Trophoblast cell (in vitro differentiated cells and primary cell): ENCODE measurements around the gene ANKRD6.
A peak's percentile ranks its signal among the peaks of the same experiment; 100 is the strongest.

Experiments used
- DNase-seq, 2 donors: peaks; one replicate each; pipeline ENCODE4 v3.0.0-alpha.2; 2016
- H2AFZ ChIP-seq: 2 replicates; pipeline ENCODE4 v1.6.1; 2013; ENCODE audit warnings: low read length, moderate library complexity, mild to moderate bottlenecking; ENCODE audit not compliant: insufficient read depth, poor library complexity
- H2AK5ac ChIP-seq: 2 replicates; pipeline ENCODE4 v1.6.1; 2013; ENCODE audit warnings: mild to moderate bottlenecking, low read length
- H2BK120ac ChIP-seq: 2 replicates; pipeline ENCODE4 v1.6.1; 2013; ENCODE audit warnings: low read length, mild to moderate bottlenecking, moderate library complexity; ENCODE audit not compliant: insufficient read depth, poor library complexity
- H2BK12ac ChIP-seq: 2 replicates; pipeline ENCODE4 v1.6.1; 2013; ENCODE audit warnings: mild to moderate bottlenecking, low read length, moderate library complexity
- H2BK5ac ChIP-seq: 2 replicates; pipeline ENCODE4 v1.6.1; 2013; ENCODE audit warnings: low read length, low read depth, moderate library complexity, mild to moderate bottlenecking; ENCODE audit not compliant: poor library complexity
- H3K14ac ChIP-seq: 2 replicates; pipeline ENCODE4 v1.6.1; 2013; ENCODE audit warnings: mild to moderate bottlenecking, low read length
- H3K18ac ChIP-seq: 2 replicates; pipeline ENCODE4 v1.6.1; 2013; ENCODE audit warnings: mild to moderate bottlenecking, low read length
- H3K23ac ChIP-seq: 2 replicates; pipeline ENCODE4 v1.6.1; 2013; ENCODE audit warnings: low read length
- H3K27ac ChIP-seq: 2 replicates; pipeline ENCODE4 v1.5.1; 2013; ENCODE audit warnings: low read depth, mild to moderate bottlenecking, inconsistent platforms, low read length, moderate library complexity
- H3K27me3 ChIP-seq: 2 replicates; pipeline ENCODE4 v1.6.1; 2013; ENCODE audit warnings: inconsistent platforms, mild to moderate bottlenecking, low read length, moderate library complexity; ENCODE audit not compliant: insufficient read depth
- H3K36me3 ChIP-seq, 2 experiments: 1 replicate in 1 of 2; 2 replicates in 1 of 2; pipeline ENCODE4 v1.6.1; 2013; ENCODE audit warnings: low read length in 2 of 2, mild to moderate bottlenecking in 2 of 2, moderate library complexity in 1 of 2; ENCODE audit not compliant: insufficient read depth in 2 of 2, control insufficient read depth in 1 of 2
- H3K4ac ChIP-seq: 2 replicates; pipeline ENCODE4 v1.6.1; 2013; ENCODE audit warnings: low read depth, mild to moderate bottlenecking, low read length, moderate library complexity
- H3K4me1 ChIP-seq, 2 experiments: 1 replicate in 1 of 2; 2 replicates in 1 of 2; pipeline ENCODE4 v1.6.1; 2013; ENCODE audit warnings: low read length in 2 of 2, mild to moderate bottlenecking in 2 of 2, moderate library complexity in 1 of 2; ENCODE audit not compliant: insufficient read depth in 2 of 2, control insufficient read depth in 1 of 2
- H3K4me2 ChIP-seq: 2 replicates; pipeline ENCODE4 v1.6.1; 2013; ENCODE audit warnings: inconsistent platforms, mild to moderate bottlenecking, low read length, moderate library complexity
- H3K4me3 ChIP-seq: 2 replicates; pipeline ENCODE4 v1.5.1; 2013; ENCODE audit warnings: mild to moderate bottlenecking, low read depth, low read length, inconsistent platforms
- H3K79me1 ChIP-seq: one replicate; pipeline ENCODE4 v1.6.1; 2013; ENCODE audit warnings: low read length
- H3K79me2 ChIP-seq: 2 replicates; pipeline ENCODE4 v1.6.1; 2013; ENCODE audit warnings: low read length, mild to moderate bottlenecking; ENCODE audit not compliant: control insufficient read depth, insufficient read depth, poor library complexity
- H3K9ac ChIP-seq: 2 replicates; pipeline ENCODE4 v1.6.1; 2013; ENCODE audit warnings: mild to moderate bottlenecking, low read length
- H3K9me3 ChIP-seq: 2 replicates; pipeline ENCODE4 v1.6.1; 2013; ENCODE audit warnings: low read depth, mild to moderate bottlenecking, control low read depth, inconsistent platforms, low read length; ENCODE audit not compliant: insufficient read depth
- H4K12ac ChIP-seq: 2 replicates; pipeline ENCODE4 v1.6.1; 2013; ENCODE audit warnings: low read depth, mild to moderate bottlenecking, low read length, moderate library complexity
- H4K8ac ChIP-seq: 2 replicates; pipeline ENCODE4 v1.6.1; 2013; ENCODE audit warnings: low read depth, mild to moderate bottlenecking, low read length, moderate library complexity
- H4K91ac ChIP-seq: one replicate; pipeline ENCODE4 v1.6.1; 2013; ENCODE audit warnings: low read depth, mild to moderate bottlenecking, low read length, moderate library complexity
- WGBS: extraction: QIAGEN DNeasy Blood & Tissue Kit; methylation state at CpG from one replicate; pipeline ENCODE4 v1.1.7; 2013; ENCODE audit warnings: missing lambda C conversion rate; ENCODE audit not compliant: insufficient read length, insufficient coverage; ENCODE audit errors: extremely low coverage; 5-methylcytosine and 5-hydroxymethylcytosine counted together

ANKRD6 gene

DNA sequence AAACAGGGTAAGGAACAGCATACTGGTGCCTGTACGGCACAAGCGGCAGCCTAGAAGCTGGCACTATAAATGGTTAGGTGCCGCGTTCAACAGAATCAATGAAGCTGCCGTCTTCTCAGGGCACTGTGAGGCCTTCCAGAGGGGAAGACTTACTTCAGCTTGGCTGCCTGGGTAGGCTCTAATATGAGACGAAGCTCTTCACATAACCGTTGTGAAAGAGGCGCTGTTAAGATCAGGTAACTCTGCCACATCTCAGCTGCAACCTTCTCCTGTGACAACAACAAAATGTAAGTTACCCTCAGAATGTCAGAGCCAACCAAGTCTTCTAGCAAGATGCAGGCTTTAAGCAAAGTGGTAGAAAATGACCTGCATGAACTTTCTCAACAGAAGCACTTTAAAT is 217.6 kb downstream of the ANKRD6 start:
- Histone ChIP-seq H3K9ac (no peak overlapping the region), H3K27me3 (no peaks in the 10 kb centered on the region), H3K18ac (no peak overlapping the region), H3K4ac (no peak overlapping the region), H3K27ac (no peak overlapping the region), H4K12ac (no peak overlapping the region), H3K4me3 (no peak overlapping the region), H4K91ac (no peak overlapping the region), H2AK5ac (no peak overlapping the region), H4K8ac (no peak overlapping the region), H3K79me1 (no peaks in the 10 kb centered on the region), H2BK120ac (no peak overlapping the region), H2BK12ac (no peak overlapping the region), H3K9me3 (no peaks in the 10 kb centered on the region), H3K4me1 (peaks cover 0 to 1% of the 10 kb centered on the region in 2 experiments), H3K23ac (no peak overlapping the region), H3K4me2 (no peak overlapping the region), H2BK5ac (no peak overlapping the region), H2AFZ (no peak overlapping the region), H3K36me3 (peaks cover 9 to 22% of the 10 kb centered on the region in 2 experiments), H3K79me2 (no peaks in the 10 kb centered on the region), H3K14ac (no peak overlapping the region)
- peak in 1 of 2 donors; percentile 41 for DNase-seq
- no CpG with 5 or more reads among the region's 8 CpGs for WGBS

GRCh38 chr6:89655122-89655521 is 222.2 kb downstream of the ANKRD6 start:
- no peaks in the 10 kb centered on the region for H3K27me3 ChIP-seq
- peak; percentile 15 to 73 for DNase-seq
- H3K9me3 ChIP-seq: no peaks in the 10 kb centered on the region
- H2BK120ac ChIP-seq: no peak overlapping the region
- no peaks in the 10 kb centered on the region for H3K79me2 ChIP-seq
- no peak overlapping the region for H4K12ac ChIP-seq
- H2AK5ac ChIP-seq: no peak overlapping the region
- no peak overlapping the region for H3K4me3 ChIP-seq
- H2AFZ ChIP-seq: no peak overlapping the region
- H3K9ac ChIP-seq: no peak overlapping the region
- peaks cover 0 to 2% of the 10 kb centered on the region in 2 experiments for H3K4me1 ChIP-seq
- H3K36me3 ChIP-seq: peaks cover 13 to 27% of the 10 kb centered on the region in 2 experiments
- H2BK12ac ChIP-seq: no peak overlapping the region
- H4K91ac ChIP-seq: no peak overlapping the region
- no peak overlapping the region for H3K14ac ChIP-seq
- H3K18ac ChIP-seq: no peak overlapping the region
- H3K27ac ChIP-seq: no peak overlapping the region
- no peak overlapping the region for H3K4ac ChIP-seq
- WGBS: no CpG with 5 or more reads among the region's 2 CpGs
- no peak overlapping the region for H3K23ac ChIP-seq
- H4K8ac ChIP-seq: no peak overlapping the region
- no peak overlapping the region for H3K4me2 ChIP-seq
- no peak overlapping the region for H2BK5ac ChIP-seq
- no peaks in the 10 kb centered on the region for H3K79me1 ChIP-seq

- DNase-seq: peak; percentile 81 to 94
- Histone ChIP-seq H3K9me3 (no peaks in the 10 kb centered on the region), H3K4ac (no peak overlapping the region), H2BK120ac (no peak overlapping the region), H4K12ac (no peak overlapping the region), H3K27me3 (no peaks in the 10 kb centered on the region), H3K18ac (no peak overlapping the region), H4K8ac (no peak overlapping the region), H4K91ac (no peak overlapping the region), H3K4me2 (no peak overlapping the region), H3K23ac (no peak overlapping the region), H3K36me3 (peaks cover 12 to 30% of the 10 kb centered on the region in 2 experiments), H2BK12ac (no peak overlapping the region), H3K14ac (no peak overlapping the region), H3K9ac (no peak overlapping the region), H3K79me1 (no peaks in the 10 kb centered on the region), H2AFZ (no peak overlapping the region), H3K79me2 (no peaks in the 10 kb centered on the region), H3K4me1 (peaks cover 0 to 2% of the 10 kb centered on the region in 2 experiments), H3K4me3 (no peak overlapping the region), H2BK5ac (no peak overlapping the region), H3K27ac (no peak overlapping the region), H2AK5ac (no peak overlapping the region)
- WGBS: no CpG with 5 or more reads among the region's 13 CpGs
Observed at GRCh38 chr6:89657445-89658158, 224.7 kb downstream of the ANKRD6 start.

DNA sequence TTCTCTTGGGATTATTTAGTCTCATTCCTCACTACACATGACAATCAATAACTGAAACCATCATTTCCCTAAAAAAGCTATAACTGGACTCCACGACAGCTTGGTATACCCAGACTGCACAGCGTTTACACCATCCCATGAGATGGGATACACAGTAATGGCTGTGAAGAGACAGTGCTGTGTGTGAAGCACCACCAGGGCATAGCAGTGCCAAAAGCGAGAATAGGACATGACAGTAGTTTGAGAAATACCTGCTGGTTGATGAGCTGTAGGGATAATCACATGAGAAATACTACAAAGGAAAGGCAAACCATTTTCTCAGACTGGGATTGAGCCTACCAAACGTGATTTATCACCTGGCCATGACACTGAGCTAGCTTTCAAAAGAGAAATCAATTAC is 228.0 kb downstream of the ANKRD6 start:
- H3K9ac ChIP-seq: no peak overlapping the region
- H3K27me3 ChIP-seq: no peaks in the 10 kb centered on the region
- no peak overlapping the region for H2BK120ac ChIP-seq
- H2AFZ ChIP-seq: no peak overlapping the region
- no peak overlapping the region for H4K91ac ChIP-seq
- no peak overlapping the region for H2AK5ac ChIP-seq
- H3K4ac ChIP-seq: no peak overlapping the region
- no peak overlapping the region for H3K4me2 ChIP-seq
- peaks cover 16 to 27% of the 10 kb centered on the region in 2 experiments for H3K36me3 ChIP-seq
- no peak overlapping the region for H3K18ac ChIP-seq
- no peak overlapping the region for H3K14ac ChIP-seq
- no peak overlapping the region for H3K4me3 ChIP-seq
- no peak overlapping the region for H4K8ac ChIP-seq
- DNase-seq: no peak
- H3K79me2 ChIP-seq: no peaks in the 10 kb centered on the region
- no peaks in the 10 kb centered on the region for H3K79me1 ChIP-seq
- no peak overlapping the region for H2BK12ac ChIP-seq
- no peak overlapping the region for H2BK5ac ChIP-seq
- H3K23ac ChIP-seq: no peak overlapping the region
- no peaks in the 10 kb centered on the region for H3K4me1 ChIP-seq
- no peak overlapping the region for H4K12ac ChIP-seq
- H3K9me3 ChIP-seq: no peaks in the 10 kb centered on the region
- no peak overlapping the region for H3K27ac ChIP-seq
- WGBS: no CpG with 5 or more reads among the region's 4 CpGs
